Upper lobe of right lung (tissue), 1 donor: Measurements from ENCODE around the gene SLC66A2. TPM values are rescaled to one million over a fixed set of nuclear protein-coding genes. Genes with fewer than 3 reads are reported as not detected.

ENCODE experiments used
- ATAC-seq: fragments of 200-7000 bp; cut with Tn5 transposase; one replicate; pipeline ENCODE4 v1.9.1; 2020; ENCODE audit warnings: mild to moderate bottlenecking, moderate library complexity
- DNase-seq: peaks from one replicate; pipeline ENCODE4 v3.0.0-alpha.2; 2020
- H3K27ac ChIP-seq: fragments of 200-600 bp; one replicate; pipeline ENCODE4 v1.8.0; 2022
- H3K27me3 ChIP-seq: fragments of 200-600 bp; one replicate; pipeline ENCODE4 v1.8.0; 2022; ENCODE audit warnings: mild to moderate bottlenecking
- H3K36me3 ChIP-seq: fragments of 200-600 bp; one replicate; pipeline ENCODE4 v1.8.0; 2022
- H3K4me1 ChIP-seq: fragments of 200-600 bp; one replicate; pipeline ENCODE4 v1.8.0; 2022
- H3K4me3 ChIP-seq: fragments of 200-600 bp; one replicate; pipeline ENCODE4 v1.8.0; 2022; ENCODE audit warnings: mild to moderate bottlenecking
- H3K9me3 ChIP-seq: fragments of 200-600 bp; one replicate; pipeline ENCODE4 v1.8.0; 2022
- intact Hi-C: fragments of 100-400 bp; cut with DNase I; formaldehyde crosslinking; loops from one replicate; pipeline ENCODE4 v1.11.0; 2022
- total RNA-seq: library from RNA; stranded (reverse); fragmentation: NEBNext Ultra II Directional; extraction: Animal tissue kit (Norgen Biotek cat#: 25700); gene quantifications from one replicate; pipeline ENCODE4 v1.2.1, GENCODE V29; 2021
- TF ChIP-seq, protein P1 (sequence below): fragments of 200-600 bp; IDR thresholded peaks from one replicate; pipeline ENCODE4 v1.8.0; 2022; ENCODE audit warnings: antibody characterized with exemption
- donor health status: DM: no; HTN: yes; CAD: no; lungs with severe emphysema.

The SLC66A2 gene
- total RNA-seq, 1 donor from 2014 or later: 59.5 TPM

DNA sequence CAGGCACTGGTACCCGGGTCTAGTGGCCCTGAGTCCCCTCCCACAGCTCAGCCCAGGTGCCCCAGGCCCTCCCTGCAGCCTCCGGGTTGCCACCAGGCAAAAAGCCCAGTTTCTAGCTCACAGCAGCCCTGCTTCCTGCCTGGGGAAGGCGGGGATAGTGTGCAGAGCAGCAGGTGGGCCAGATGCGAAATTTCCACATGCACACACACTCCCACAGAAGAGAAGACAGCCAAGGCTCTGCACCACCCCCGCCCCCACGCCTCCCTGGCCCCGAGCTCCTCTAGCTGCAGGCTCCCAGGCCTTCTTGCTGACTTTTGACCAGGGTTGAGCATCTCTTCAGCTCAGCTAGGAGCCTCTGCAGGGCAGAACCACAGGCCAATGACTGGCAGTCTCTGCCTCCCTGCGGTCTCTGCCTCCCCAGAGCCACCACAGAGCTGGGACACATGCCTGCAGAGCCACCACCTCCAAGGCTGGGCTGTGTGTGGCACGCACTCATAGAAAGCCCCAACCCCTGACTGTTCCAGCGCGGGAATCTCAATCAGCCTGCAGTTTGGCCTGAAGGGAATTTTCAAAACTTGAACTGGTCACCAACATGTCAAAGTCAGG, 7.2 kb downstream of the SLC66A2 start:
- H3K4me1 ChIP-seq: peaks cover 26% of the 10 kb centered on the region
- H3K36me3 ChIP-seq: peaks cover 29% of the 10 kb centered on the region
- no peak for ATAC-seq
- no peaks in the 10 kb centered on the region for H3K9me3 ChIP-seq
- H3K4me3 ChIP-seq: no peak overlapping the region
- intact Hi-C loops: no loop called here
- no peak overlapping the region for H3K27ac ChIP-seq
- TF ChIP-seq, protein P1, sequence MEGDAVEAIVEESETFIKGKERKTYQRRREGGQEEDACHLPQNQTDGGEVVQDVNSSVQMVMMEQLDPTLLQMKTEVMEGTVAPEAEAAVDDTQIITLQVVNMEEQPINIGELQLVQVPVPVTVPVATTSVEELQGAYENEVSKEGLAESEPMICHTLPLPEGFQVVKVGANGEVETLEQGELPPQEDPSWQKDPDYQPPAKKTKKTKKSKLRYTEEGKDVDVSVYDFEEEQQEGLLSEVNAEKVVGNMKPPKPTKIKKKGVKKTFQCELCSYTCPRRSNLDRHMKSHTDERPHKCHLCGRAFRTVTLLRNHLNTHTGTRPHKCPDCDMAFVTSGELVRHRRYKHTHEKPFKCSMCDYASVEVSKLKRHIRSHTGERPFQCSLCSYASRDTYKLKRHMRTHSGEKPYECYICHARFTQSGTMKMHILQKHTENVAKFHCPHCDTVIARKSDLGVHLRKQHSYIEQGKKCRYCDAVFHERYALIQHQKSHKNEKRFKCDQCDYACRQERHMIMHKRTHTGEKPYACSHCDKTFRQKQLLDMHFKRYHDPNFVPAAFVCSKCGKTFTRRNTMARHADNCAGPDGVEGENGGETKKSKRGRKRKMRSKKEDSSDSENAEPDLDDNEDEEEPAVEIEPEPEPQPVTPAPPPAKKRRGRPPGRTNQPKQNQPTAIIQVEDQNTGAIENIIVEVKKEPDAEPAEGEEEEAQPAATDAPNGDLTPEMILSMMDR: no peak
- DNase-seq: no peak
- no peaks in the 10 kb centered on the region for H3K27me3 ChIP-seq

DNA sequence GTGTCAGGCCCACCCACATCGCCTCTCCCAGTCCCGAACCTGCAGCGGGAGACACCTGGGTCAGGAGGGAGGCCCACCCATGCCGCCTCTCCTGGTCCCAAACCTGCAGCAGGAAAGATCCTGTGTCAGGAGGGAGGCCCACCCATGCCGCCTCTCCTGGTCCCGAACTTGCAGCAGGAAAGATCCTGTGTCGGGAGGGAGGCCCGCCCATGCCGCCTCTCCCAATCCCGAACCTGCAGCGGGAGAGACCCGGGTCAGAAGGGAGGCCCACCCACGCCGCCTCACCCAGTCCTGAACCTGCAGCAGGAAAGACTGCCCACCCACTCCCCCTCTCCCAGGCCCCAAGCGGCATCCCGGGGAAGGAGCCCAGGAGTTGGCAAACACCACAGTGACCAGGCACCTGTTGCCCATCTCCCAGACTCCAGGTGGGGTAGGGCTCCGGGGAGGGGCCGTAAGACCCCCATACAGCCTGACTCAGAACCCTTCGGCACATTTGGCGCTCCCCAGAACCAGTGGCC, 7.8 kb downstream of the SLC66A2 start:
- H3K4me3 ChIP-seq: no peak overlapping the region
- DNase-seq: peak; percentile 60

DNA sequence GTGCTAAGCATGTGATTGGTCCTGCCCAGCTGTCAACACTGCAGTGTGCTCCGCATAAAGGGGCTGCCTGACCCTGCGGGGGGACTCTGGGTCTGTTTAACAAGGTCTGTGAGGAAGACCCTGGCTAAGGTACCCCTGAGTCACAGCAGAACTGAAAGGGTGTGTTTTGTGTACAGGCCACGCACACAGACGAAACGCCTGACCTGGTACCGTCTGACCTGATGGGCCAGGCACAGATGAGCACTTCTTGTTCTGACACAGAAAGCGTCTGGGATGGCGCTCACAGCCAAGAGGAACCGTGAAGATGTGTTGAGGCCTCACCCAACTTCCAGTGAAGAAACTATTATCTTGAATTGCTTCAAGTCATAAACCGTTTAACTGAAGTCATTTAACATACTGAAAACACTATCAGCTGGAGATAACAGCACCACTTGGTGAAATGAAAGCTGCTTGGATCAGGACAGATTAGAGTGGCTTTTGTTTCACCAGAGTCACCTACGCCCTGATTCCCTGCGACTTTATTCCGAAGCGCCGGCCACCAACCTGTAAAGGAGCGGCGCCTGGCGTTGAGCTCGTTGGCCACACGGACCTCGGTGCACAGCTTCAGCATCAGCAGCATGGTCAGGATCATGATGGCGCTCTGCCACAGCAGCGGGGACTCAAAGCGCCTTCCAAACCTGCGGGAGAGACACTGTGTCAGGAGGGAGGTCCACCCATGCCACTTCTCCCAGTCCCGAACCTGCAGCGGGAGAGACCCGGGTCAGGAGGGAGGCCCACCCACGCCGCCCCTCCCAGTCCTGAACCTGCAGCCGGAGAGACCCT, 8.5 kb downstream of the SLC66A2 start:
- peak; percentile 57 for DNase-seq
- no peak for ATAC-seq
- intact Hi-C loops: no loop called here
- TF ChIP-seq, protein P1: no peak
- Histone ChIP-seq H3K4me3 (no peak overlapping the region), H3K36me3 (peaks cover 29% of the 10 kb centered on the region), H3K4me1 (peaks cover 27% of the 10 kb centered on the region), H3K27me3 (no peaks in the 10 kb centered on the region), H3K9me3 (no peaks in the 10 kb centered on the region), H3K27ac (no peak overlapping the region)

More for the DNA sequence above, 7.8 kb downstream of the SLC66A2 start:
- peaks cover 29% of the 10 kb centered on the region for H3K36me3 ChIP-seq
- no peak for ATAC-seq
- no peaks in the 10 kb centered on the region for H3K9me3 ChIP-seq
- no peak overlapping the region for H3K27ac ChIP-seq
- TF ChIP-seq, protein P1: no peak
- H3K27me3 ChIP-seq: no peaks in the 10 kb centered on the region
- H3K4me1 ChIP-seq: peaks cover 21% of the 10 kb centered on the region
- intact Hi-C loops: no loop called here

DNA sequence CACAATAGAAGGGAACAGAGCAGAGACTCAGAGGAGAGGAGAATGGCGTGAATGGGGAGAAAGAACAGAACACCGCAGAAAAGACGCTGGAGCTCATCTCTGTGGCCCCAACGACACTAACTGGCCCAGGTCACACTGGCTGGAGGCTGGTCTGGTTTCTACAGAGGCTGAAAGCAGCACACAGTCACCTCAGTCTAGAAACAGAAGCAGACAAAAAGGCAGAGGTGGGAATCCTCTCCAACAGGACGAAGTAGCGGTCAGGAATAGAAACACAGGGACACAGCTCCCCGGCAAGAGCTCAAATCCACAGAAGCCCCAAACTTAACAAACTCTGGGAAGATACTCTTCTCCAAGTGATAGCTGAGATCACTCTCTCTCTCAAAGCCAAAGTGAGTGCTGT, 9.2 kb downstream of the SLC66A2 start:
- intact Hi-C loops: no loop called here
- TF ChIP-seq, protein P1: no peak
- Histone ChIP-seq H3K9me3 (no peaks in the 10 kb centered on the region), H3K36me3 (peaks cover 29% of the 10 kb centered on the region), H3K27me3 (no peaks in the 10 kb centered on the region), H3K27ac (no peak overlapping the region), H3K4me3 (no peak overlapping the region), H3K4me1 (peaks cover 22% of the 10 kb centered on the region)
- ATAC-seq: no peak
- DNase-seq: no peak

DNA sequence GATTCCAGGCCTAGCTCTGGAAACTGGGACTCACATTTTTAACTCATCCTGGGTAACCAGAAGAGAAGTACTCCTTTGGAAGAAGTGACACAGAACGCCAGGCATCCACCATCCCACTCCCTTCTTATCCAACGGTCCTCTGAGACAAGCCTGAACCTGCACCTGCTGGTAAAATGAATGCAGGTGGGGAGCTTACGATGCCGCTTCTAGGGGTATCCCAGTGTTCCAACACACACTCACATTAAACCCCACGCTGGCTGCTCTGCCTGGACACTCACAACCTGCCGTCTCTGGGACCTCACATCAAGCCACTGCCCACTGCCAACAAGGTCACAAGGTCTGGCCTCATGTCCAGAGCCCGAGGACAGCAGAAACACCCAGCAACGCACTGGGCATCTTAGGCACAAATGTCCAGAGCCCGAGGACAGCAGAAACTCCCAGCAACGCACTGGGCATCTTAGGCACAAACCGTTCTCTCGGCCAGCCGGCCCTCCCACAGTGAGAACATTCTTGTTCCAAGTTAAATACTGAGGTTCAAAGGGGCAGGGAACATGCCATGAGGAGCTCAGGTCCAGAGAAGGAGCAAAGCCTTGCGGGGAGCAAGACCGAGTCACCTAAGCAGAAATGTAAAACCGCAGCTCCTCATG, 9.9 kb downstream of the SLC66A2 start:
- Histone ChIP-seq H3K27ac (no peak overlapping the region), H3K9me3 (no peaks in the 10 kb centered on the region), H3K4me1 (peaks cover 19% of the 10 kb centered on the region), H3K36me3 (peaks cover 29% of the 10 kb centered on the region), H3K4me3 (no peak overlapping the region), H3K27me3 (no peaks in the 10 kb centered on the region)
- peak; percentile 52 for DNase-seq
- TF ChIP-seq, protein P1: no peak
- intact Hi-C loops: no loop called here
- ATAC-seq: no peak
